ENCODE results near the gene YJU2. TPM values are rescaled to one million over a fixed set of nuclear protein-coding genes. Genes with fewer than 3 reads are reported as not detected.

Gene YJU2
- total and polyA plus RNA-seq, 2 of the 8 experiments (the other 6 are each of a cell fraction or from before 2014, with no cell fraction given), result 26.8 to 27.7 TPM

- CTCF ChIA-PET (ENCODE audit: partially characterized antibody), result interaction anchor here (0.6 kb wide), 1 partner anchor 225 kb away, joined by 3 read pairs; no protein-coding TSS in a partner anchor
- no peak overlapping the region for H2BK120ac ChIP-seq (replicated peaks; ENCODE audit: low read depth, low read length)
Measured at GRCh38 chr19:4260613-4261191, 13.8 kb downstream of the YJU2 start.

More at GRCh38 chr19:4260613-4261191, 13.8 kb downstream of the YJU2 start:
- Histone ChIP-seq H3K4ac (replicated peaks; ENCODE audit: insufficient read length, low read depth, low read length) (no peak overlapping the region), H2BK15ac (ENCODE audit: low read length) (no peak overlapping the region), H3K36me3 (ENCODE audit: control insufficient read depth in 2 of 4, insufficient read depth in 4 of 4, low read length in 3 of 4) (peaks cover 2 to 27% (median 16%) of the 10 kb centered on the region in 4 experiments; a peak in 7 of 8 replicates), H3K4me2 (ENCODE audit: insufficient read depth in 1 of 2, low read depth in 2 of 2, low read length in 2 of 2) (no peak overlapping the region), H2BK12ac (ENCODE audit: low read depth, low read length) (no peak overlapping the region), H3K79me1 (ENCODE audit: low read depth, low read length) (no peaks in the 10 kb centered on the region), H3K4me3 (ENCODE audit: extremely low read depth in 1 of 4, insufficient read depth in 2 of 4, low read depth in 3 of 4, low read length in 4 of 4) (no peak overlapping the region), H2BK20ac (ENCODE audit: low read length) (no peak overlapping the region), H2AK5ac (ENCODE audit: low read depth, low read length) (no peak overlapping the region), H3K56ac (replicated peaks; ENCODE audit: insufficient read length, low read depth, low read length) (no peak overlapping the region), H2AFZ (ENCODE audit: low read length) (no peak overlapping the region), H3K79me2 (ENCODE audit: control insufficient read depth in 1 of 2, insufficient read depth in 2 of 2, low read length in 2 of 2) (no peaks in the 10 kb centered on the region), H3K27me3 (replicated peaks in 1 of 4; ENCODE audit: control insufficient read depth in 3 of 4, extremely low read depth in 1 of 4, insufficient read depth in 3 of 4, low read length in 3 of 4) (no peaks in the 10 kb centered on the region), H3K9me3 (ENCODE audit: insufficient read depth in 2 of 2, low read depth in 1 of 2, low read length in 1 of 2) (peaks cover 7 to 10% of the 10 kb centered on the region in 2 experiments; a peak in 3 of 4 replicates), H3K14ac (ENCODE audit: insufficient read length) (no peak overlapping the region), H3K9ac (replicated peaks in 1 of 4; ENCODE audit: extremely low read depth in 1 of 4, low read depth in 3 of 4, low read length in 3 of 4) (no peak overlapping the region), H2BK5ac (ENCODE audit: low read depth, low read length) (no peak overlapping the region), H3K27ac (ENCODE audit: low read depth, low read length) (no peak overlapping the region), H4K8ac (ENCODE audit: extremely low read depth, insufficient read depth, low read length) (no peak overlapping the region), H3K23ac (ENCODE audit: insufficient read length) (no peak overlapping the region), H3K18ac (ENCODE audit: extremely low read depth, low read length) (no peak overlapping the region), H4K91ac (replicated peaks; ENCODE audit: insufficient read length, low read length) (no peak overlapping the region), H4K5ac (ENCODE audit: insufficient read length, low read depth, low read length) (no peak overlapping the region), H4K20me1 (replicated peaks in 1 of 2; ENCODE audit: control insufficient read depth in 1 of 2, insufficient read depth in 2 of 2, low read length in 2 of 2) (no peaks in the 10 kb centered on the region), H3K23me2 (ENCODE audit: low read depth, low read length) (no peaks in the 10 kb centered on the region), H3K4me1 (replicated peaks in 1 of 4; ENCODE audit: control insufficient read depth in 3 of 4, insufficient read depth in 4 of 4, low read length in 3 of 4) (no peaks in the 10 kb centered on the region)
- POLR2A ChIA-PET (ENCODE audit: partially characterized antibody), result interaction anchor here (0.6 to 1.6 kb wide), 6 partner anchors 9 to 84 kb away, joined by 3 to 6 read pairs (median 3); partner anchors contain the start of gene YJU2
- FAIRE-seq (no peak), DNase-seq (ENCODE audit: low read depth in 1 of 2, low spot score in 2 of 2) (no peak)
- TF ChIP-seq SIX5 (IDR thresholded peaks at IDR 0.05; ENCODE audit: low read depth, low read length), result no peak
- no peak for TF ChIP-seq SUZ12 (IDR thresholded peaks at IDR 0.05; ENCODE audit: low read length)
- TF ChIP-seq ATF2 (IDR thresholded peaks at IDR 0.05; ENCODE audit: low read length), result no peak
- TF ChIP-seq SRF (IDR thresholded peaks at IDR 0.05; ENCODE audit: low read depth, low read length), result no peak
- TF ChIP-seq CTBP2 (IDR thresholded peaks at IDR 0.05; ENCODE audit: borderline replicate concordance, insufficient read depth, insufficient read length, low read length), result no peak
- no peak for TF ChIP-seq JUN (IDR thresholded peaks at IDR 0.05; ENCODE audit: low read depth, low read length)
- TF ChIP-seq CBX8 (IDR thresholded peaks at IDR 0.05; ENCODE audit: borderline replicate concordance, low read depth, low read length), result no peak
- 94% methylated on average over 9 of the region's 11 CpGs; no CpG with 5 or more reads in 1 of the 2 experiments for WGBS, 2 experiments (ENCODE audit: extremely low coverage in 1 of 2, insufficient coverage in 1 of 2, insufficient read length in 1 of 2, insufficient replicate concordance in 2 of 2, low coverage in 1 of 2, low lambda C conversion rate in 2 of 2, missing lambda C conversion rate in 1 of 2)
